GM21528 (cell line): ENCODE results near the gene GBGT1.

Experiments
- ATAC-seq: cut with Tn5 transposase; IDR thresholded peaks from one replicate; pipeline ENCODE4 v1.9.1; 2021; ENCODE audit warnings: mild to moderate bottlenecking, moderate library complexity; ENCODE audit not compliant: unreplicated experiment, low FRiP score

GBGT1 gene

DNA sequence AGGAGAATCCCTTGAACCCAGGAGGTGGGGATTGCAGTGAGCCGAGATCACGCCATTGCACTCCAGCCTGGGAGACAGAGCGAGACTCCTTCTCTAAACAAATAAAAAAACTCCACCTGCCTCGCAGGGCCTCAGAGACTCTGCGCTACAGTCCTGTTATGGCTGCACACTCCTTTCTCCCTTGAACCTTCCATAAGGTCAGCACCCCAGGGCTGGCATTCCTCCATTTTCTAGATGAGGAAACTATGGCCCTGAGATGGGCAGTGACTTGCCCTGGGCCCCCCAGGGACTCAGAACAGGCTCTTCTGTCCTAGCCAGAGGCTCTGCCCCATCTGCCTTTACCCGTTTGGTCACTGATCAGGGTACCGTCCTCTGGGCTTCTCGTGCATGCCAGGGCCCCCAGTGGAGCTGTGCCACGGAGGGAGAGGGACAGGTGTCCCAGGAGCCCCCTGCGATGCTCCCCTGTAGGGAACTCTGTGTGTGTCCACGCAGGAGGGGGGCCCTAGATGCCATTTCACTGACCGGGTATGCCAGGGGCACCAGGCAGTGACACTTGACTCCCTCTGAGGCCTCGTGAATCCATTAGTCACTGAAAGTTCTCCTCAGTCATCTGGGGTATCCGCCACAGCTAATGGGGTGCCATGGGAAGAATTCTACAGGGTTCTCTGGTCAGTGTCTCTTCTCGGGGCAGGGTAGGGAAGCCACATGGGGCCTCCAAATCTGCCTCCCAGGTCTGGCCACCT, 58.8 kb downstream of the GBGT1 start:
- ATAC-seq: no peak

DNA sequence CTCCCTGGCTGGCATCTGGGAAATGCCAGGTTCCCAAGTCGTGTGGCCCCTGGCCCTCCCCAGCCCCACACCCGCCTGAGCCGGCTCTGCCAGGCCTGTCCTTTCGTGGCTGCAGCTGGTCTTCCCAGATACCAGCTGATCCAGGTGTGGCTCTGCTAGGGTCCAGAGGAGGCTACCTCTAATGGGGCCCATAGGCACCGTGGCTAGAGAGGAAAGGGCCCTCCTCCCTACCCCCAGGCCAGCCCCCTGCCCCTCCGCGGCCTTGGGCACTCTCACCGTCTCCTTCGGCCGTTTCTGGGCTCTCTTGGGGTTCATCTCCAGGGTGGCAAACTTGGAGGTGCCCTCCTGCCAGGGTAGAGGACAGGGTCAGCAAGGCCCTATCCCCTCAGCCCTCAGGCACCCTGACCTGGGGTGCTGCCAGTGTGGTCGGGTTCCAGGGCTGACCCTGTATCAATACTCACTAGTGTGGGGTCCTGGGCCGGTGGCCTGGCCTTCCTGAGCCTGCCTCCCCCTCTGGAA, 59.7 kb downstream of the GBGT1 start:
- ATAC-seq: no peak

DNA sequence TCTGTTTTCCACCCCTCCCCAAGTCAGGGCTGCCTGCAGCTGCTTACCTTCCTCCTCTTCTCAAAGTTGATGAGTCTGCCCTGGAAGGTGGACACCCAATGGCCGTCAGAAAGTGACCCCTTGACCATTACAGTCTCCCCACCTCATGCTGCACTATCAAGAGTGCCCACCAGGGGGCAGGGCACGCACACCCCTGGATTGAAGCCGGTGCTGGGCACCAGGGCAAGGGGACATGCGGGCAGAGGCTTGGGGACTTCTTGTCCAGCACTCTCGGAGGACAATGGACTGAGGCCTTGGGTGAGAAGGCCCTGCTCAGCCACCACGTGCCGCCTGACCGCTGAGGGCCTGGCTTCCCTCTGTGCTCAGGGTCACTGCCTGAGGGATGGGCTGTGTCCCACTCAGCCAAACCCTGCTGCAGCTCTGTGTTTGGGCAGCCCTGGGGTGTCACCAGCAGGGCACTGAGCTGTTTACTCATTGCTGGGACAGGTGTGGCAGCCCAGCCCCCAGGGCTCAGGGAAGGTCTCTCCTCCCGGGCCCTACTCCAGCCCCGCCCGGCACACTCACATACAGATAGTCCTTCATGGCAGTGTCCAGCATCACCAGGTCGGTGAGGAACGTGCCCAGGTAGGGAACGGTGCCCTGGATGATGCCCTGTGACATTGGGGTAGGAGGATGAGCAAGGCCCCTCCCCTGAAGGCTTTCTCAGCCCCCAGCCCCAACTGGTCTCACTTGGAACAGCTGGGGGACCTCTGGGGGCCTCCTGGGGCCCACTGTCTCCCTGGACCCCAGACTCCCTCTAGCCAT, 60.3 kb downstream of the GBGT1 start:
- no peak for ATAC-seq
